Ascending aorta (tissue), 2 donors: Measurements from ENCODE around the gene ARHGAP26. TPM values are rescaled to one million over a fixed set of nuclear protein-coding genes. Genes with fewer than 3 reads are reported as not detected.

Experiments used
- DNase-seq, 2 donors: peaks; one replicate each; pipeline ENCODE4 v3.0.0-alpha.2; 2019; ENCODE audit warnings: low spot score in 2 of 2
- H3K27ac ChIP-seq, 2 donors: fragments of 200-600 bp; sonication (generic); one replicate each; pipeline ENCODE4 v1.5.1; 2016 to 2017; ENCODE audit warnings: mild to moderate bottlenecking in 1 of 2
- H3K27me3 ChIP-seq: fragments of 200-600 bp; sonication (generic); one replicate; pipeline ENCODE4 v1.5.1; 2017
- H3K36me3 ChIP-seq, 2 donors: fragments of 200-600 bp; sonication (generic); one replicate each; pipeline ENCODE4 v1.5.1; 2016
- H3K4me1 ChIP-seq, 2 donors: fragments of 200-600 bp; sonication (generic); one replicate each; pipeline ENCODE4 v1.5.1; 2016 to 2017; ENCODE audit warnings: mild to moderate bottlenecking in 1 of 2
- H3K4me3 ChIP-seq, 2 donors: fragments of 200-600 bp; sonication (generic); one replicate each; pipeline ENCODE4 v1.5.1; 2016 to 2017; ENCODE audit warnings: mild to moderate bottlenecking in 1 of 2
- H3K9me3 ChIP-seq, 2 donors: fragments of 200-600 bp; sonication (generic); one replicate each; pipeline ENCODE4 v1.5.1; 2016
- intact Hi-C: fragments of 100-400 bp; cut with DNase I; formaldehyde crosslinking; loops from one replicate; pipeline ENCODE4 v1.15.1; 2023
- total RNA-seq: library from RNA; depleted of rRNA; stranded (reverse); fragments of >200 nt; gene quantifications from one replicate; pipeline ENCODE4 v1.1.0, GENCODE V29; 2016
- TF ChIP-seq, protein P1 (sequence below), 3 experiments: fragments of 200-600 bp in 2 of 3; fragments of 450-650 bp in 1 of 3; sonication (generic) in 2 of 3; IDR thresholded peaks; one replicate each; pipeline ENCODE4 v1.5.1; 2016 to 2019; ENCODE audit warnings: antibody characterized with exemption in 3 of 3, mild to moderate bottlenecking in 1 of 3, moderate library complexity in 1 of 3

Gene ARHGAP26
- total RNA-seq, 1 donor from 2014 or later, result 34.9 TPM

DNA sequence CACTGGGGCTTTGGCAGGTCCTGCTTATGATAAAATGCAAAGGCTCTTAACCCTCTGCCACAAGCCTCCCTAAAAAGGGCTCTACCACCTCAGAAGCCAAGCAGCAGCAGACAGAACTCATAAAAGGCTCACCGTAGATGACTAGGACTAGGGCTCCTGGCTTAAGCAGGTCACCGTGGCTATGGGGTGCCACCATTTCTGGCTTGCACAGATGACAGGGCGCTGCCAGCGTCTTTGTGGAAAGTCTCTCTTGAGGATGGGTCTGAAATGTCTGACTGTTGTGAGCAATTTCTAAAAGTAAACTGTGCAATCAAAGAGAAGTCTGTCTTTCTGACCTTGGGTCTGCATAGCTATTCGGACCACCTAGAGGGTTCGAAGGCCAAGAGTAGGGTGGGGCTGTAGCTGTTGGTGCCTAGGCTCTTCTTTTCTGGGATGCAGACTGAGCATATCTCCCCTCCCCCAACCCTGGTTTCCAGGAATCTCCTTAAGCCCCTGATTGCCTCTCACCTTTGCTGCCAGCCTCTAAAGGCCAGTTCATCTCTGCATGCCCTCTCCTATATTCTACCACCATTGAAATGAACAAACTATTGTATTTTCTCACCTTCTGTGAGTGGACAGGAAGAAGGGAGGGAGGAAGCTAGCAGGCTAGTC, 307.4 kb downstream of the ARHGAP26 start:
- TF ChIP-seq, protein P1, sequence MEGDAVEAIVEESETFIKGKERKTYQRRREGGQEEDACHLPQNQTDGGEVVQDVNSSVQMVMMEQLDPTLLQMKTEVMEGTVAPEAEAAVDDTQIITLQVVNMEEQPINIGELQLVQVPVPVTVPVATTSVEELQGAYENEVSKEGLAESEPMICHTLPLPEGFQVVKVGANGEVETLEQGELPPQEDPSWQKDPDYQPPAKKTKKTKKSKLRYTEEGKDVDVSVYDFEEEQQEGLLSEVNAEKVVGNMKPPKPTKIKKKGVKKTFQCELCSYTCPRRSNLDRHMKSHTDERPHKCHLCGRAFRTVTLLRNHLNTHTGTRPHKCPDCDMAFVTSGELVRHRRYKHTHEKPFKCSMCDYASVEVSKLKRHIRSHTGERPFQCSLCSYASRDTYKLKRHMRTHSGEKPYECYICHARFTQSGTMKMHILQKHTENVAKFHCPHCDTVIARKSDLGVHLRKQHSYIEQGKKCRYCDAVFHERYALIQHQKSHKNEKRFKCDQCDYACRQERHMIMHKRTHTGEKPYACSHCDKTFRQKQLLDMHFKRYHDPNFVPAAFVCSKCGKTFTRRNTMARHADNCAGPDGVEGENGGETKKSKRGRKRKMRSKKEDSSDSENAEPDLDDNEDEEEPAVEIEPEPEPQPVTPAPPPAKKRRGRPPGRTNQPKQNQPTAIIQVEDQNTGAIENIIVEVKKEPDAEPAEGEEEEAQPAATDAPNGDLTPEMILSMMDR (IDR thresholded peaks at IDR 0.05), result no peak
- intact Hi-C loops, result no loop called here
- H3K27me3 ChIP-seq, result no peaks in the 10 kb centered on the region
- H3K4me1 ChIP-seq, result no peaks in the 10 kb centered on the region
- no peak overlapping the region for H3K4me3 ChIP-seq
- H3K9me3 ChIP-seq, result no peaks in the 10 kb centered on the region
- no peaks in the 10 kb centered on the region for H3K36me3 ChIP-seq
- DNase-seq, result no peak
- H3K27ac ChIP-seq, result no peak overlapping the region

DNA sequence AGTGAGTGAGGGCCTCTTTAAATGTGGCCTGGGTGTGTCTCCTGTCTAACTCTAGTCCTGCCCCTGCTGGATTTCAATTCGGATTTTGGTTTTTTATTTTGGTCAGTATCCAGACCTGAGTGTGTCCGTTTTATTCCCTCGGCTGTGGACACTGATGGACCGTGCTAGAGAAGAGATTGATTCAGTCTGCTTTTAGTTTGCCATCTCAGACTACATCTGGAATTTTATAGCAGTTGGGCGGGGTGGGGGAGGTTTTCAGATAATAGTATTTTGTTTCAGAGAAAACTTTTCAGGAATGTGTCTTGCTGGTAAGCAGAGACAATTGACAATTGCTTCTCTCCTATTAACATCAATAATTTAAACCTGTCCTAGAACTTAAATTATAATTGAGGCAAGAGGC, 308.1 kb downstream of the ARHGAP26 start:
- intact Hi-C loops, result no loop called here
- H3K4me1 ChIP-seq, result no peaks in the 10 kb centered on the region
- H3K4me3 ChIP-seq, result no peak overlapping the region
- H3K27me3 ChIP-seq, result no peaks in the 10 kb centered on the region
- no peaks in the 10 kb centered on the region for H3K9me3 ChIP-seq
- H3K36me3 ChIP-seq, result no peaks in the 10 kb centered on the region
- no peak for DNase-seq
- no peak overlapping the region for H3K27ac ChIP-seq
- TF ChIP-seq, protein P1 (IDR thresholded peaks at IDR 0.05), result no peak

DNA sequence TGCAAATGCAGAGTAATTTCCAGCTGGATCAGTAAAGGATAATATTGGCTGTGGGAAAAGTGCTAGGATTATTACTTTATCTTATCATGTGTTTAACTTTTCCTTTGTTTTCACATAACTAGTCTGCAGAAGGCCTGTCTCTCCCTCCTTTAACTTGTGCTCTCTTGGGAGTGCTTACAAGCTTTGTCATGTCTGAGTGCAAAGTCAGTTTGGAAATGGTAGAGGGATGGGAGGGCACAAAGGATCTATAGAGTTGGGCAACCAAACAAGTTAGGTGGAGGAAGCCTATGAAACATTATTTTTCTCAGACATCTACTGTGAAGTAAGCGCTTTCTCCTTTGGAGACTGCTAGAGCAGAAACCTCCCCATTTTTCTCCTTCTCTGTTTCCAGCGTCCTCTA, 308.8 kb downstream of the ARHGAP26 start:
- DNase-seq, result no peak
- no peaks in the 10 kb centered on the region for H3K9me3 ChIP-seq
- no peaks in the 10 kb centered on the region for H3K27me3 ChIP-seq
- intact Hi-C loops, result no loop called here
- H3K4me1 ChIP-seq, result no peaks in the 10 kb centered on the region
- TF ChIP-seq, protein P1 (IDR thresholded peaks at IDR 0.05), result no peak
- no peaks in the 10 kb centered on the region for H3K36me3 ChIP-seq
- no peak overlapping the region for H3K27ac ChIP-seq
- no peak overlapping the region for H3K4me3 ChIP-seq

DNA sequence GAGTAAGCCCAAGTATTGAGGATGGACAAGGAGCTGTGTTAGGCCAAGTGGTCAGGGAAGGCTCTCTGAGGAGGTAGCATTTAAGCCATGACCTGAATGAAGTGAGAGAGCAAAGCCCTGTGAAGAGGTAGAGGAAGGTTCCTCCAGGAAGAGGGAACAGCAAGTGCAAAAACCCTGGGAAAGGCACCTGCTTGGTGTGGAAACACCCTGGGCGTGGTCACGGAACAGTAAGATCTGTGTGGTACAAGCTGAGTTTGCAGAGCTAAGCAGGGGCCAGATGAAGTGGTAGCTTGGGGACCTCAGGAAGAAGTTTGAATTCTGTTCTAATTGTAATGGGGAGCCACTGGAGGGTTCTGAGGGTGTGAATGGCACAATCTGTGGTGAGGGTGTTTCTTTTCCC, 310.2 kb downstream of the ARHGAP26 start:
- Histone ChIP-seq H3K9me3 (no peaks in the 10 kb centered on the region), H3K4me3 (no peak overlapping the region), H3K4me1 (no peaks in the 10 kb centered on the region), H3K27ac (no peak overlapping the region), H3K27me3 (no peaks in the 10 kb centered on the region), H3K36me3 (peaks cover 0 to 5% of the 10 kb centered on the region in 2 donors)
- DNase-seq, result no peak
- TF ChIP-seq, protein P1 (IDR thresholded peaks at IDR 0.05), result no peak
- intact Hi-C loops, result no loop called here

DNA sequence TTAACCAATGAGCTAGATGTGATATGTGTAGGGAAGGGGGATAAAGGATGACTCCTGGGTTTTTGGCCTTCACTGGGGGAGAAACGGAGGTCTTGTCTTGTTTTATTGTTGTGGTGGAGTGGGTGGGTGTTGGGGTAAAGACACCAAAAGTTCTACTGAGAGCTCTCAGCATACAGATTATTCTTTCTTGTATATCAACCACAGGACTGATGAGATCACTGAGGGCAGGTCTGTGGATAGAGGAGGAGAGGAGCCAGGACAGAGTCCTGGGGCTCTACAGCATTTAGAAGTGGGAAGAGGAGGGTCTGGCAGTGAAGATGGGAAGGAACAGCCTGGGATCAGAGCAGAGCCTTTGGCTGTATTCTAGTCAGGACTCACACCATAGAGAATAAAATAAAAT, 310.8 kb downstream of the ARHGAP26 start:
- no peaks in the 10 kb centered on the region for H3K9me3 ChIP-seq
- H3K27ac ChIP-seq, result no peak overlapping the region
- no peaks in the 10 kb centered on the region for H3K27me3 ChIP-seq
- intact Hi-C loops, result no loop called here
- peaks cover 0 to 5% of the 10 kb centered on the region in 2 donors for H3K36me3 ChIP-seq
- no peak for DNase-seq
- H3K4me1 ChIP-seq, result no peaks in the 10 kb centered on the region
- H3K4me3 ChIP-seq, result no peak overlapping the region
- TF ChIP-seq, protein P1 (IDR thresholded peaks at IDR 0.05), result no peak

DNA sequence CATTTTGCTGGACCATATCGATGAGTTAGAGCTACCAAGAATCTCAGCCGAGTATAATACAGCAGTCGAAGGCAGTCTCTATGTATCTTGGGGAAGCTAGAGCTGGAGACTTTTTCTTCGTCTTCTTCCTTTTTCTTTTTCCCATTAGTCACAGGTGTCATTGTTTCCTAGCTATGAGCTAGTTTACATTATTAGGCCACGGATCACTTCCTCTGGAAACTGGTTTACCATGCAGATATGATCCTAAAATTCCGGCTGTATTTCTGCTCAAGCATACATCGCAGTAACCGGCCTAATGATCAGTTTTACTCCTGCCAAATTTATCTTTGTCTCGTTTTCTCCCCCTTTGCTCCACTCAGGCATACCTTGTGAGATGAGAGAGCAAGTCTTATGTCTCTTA, 312.8 kb downstream of the ARHGAP26 start:
- intact Hi-C loops, result no loop called here
- TF ChIP-seq, protein P1 (IDR thresholded peaks at IDR 0.05), result no peak
- Histone ChIP-seq H3K27ac (no peak overlapping the region), H3K27me3 (no peaks in the 10 kb centered on the region), H3K4me3 (no peak overlapping the region), H3K36me3 (peaks cover 0 to 5% of the 10 kb centered on the region in 2 donors), H3K9me3 (no peaks in the 10 kb centered on the region), H3K4me1 (no peaks in the 10 kb centered on the region)
- no peak for DNase-seq
